Right lobe of liver (tissue), 6 donors: ENCODE data around the gene KCNAB3. TPM values are rescaled to one million over a fixed set of nuclear protein-coding genes. Genes with fewer than 3 reads are reported as not detected.

Experiments
- ATAC-seq, 4 donors: fragments of 200-7000 bp; cut with Tn5 transposase; one replicate each; pipeline ENCODE4 v1.9.1; 2020; ENCODE audit warnings: mild to moderate bottlenecking in 4 of 4, moderate library complexity in 4 of 4
- DNase-seq, 3 donors: peaks; one replicate each; pipeline ENCODE4 v3.0.0-alpha.2; 2020
- H3K27ac ChIP-seq, 3 donors: fragments of 200-600 bp; one replicate each; pipeline ENCODE4 v1.8.0; 2022
- H3K27me3 ChIP-seq, 2 donors: fragments of 200-600 bp; one replicate each; pipeline ENCODE4 v1.8.0; 2022
- H3K36me3 ChIP-seq, 4 donors: fragments of 200-600 bp; sonication (generic) in 1 of 4; one replicate each; pipeline versions ENCODE4 v1.5.1 to v1.8.0; 2017 to 2022; ENCODE audit warnings: control low read depth in 1 of 4
- H3K4me1 ChIP-seq, 4 donors: fragments of 200-600 bp; sonication (generic) in 1 of 4; one replicate each; pipeline versions ENCODE4 v1.5.1 to v1.8.0; 2017 to 2022; ENCODE audit warnings: control low read depth in 1 of 4
- H3K4me3 ChIP-seq, 3 donors: fragments of 200-600 bp; one replicate each; pipeline ENCODE4 v1.8.0; 2022
- H3K9me3 ChIP-seq, 4 donors: fragments of 200-600 bp; sonication (generic) in 1 of 4; one replicate each; pipeline versions ENCODE4 v1.5.1 to v1.8.0; 2017 to 2022; ENCODE audit warnings: control low read depth in 1 of 4
- POLR2A ChIP-seq: fragments of 450-650 bp; IDR thresholded peaks from one replicate; pipeline ENCODE4 v1.6.1; 2017; ENCODE audit warnings: antibody characterized with exemption, mild to moderate bottlenecking
- WGBS: methylation state at CpG from one replicate; pipeline ENCODE4 v1.1.6; 2018; ENCODE audit warnings: low coverage, low lambda C conversion rate; ENCODE audit not compliant: insufficient coverage; ENCODE audit errors: missing lambda C conversion rate; 5-methylcytosine and 5-hydroxymethylcytosine counted together
- intact Hi-C, 2 donors: fragments of 100-400 bp; cut with DNase I; formaldehyde crosslinking; loops; one replicate each; pipeline versions ENCODE4 v1.11.2 to v1.14.1; 2022
- long read RNA-seq: library from polyadenylated mRNA; unstranded; transcript quantifications from one replicate; pipeline ENCODE4 v2.0.0, GENCODE V29; 2019
- total RNA-seq, 6 experiments: library from RNA; depleted of rRNA in 2 of 6; stranded (reverse); fragments of >200 nt in 2 of 6; fragmentation: NEBNext Ultra II Directional in 3 of 6; extraction: Animal tissue kit (Norgen Biotek cat#: 25700) in 3 of 6; gene quantifications; one replicate each; pipeline versions ENCODE4 v1.1.0 to v1.2.4, GENCODE V29; 2016 to 2023
- TF ChIP-seq, protein P1 (sequence below), 4 donors: fragments of 200-600 bp in 3 of 4; fragments of 450-650 bp in 1 of 4; IDR thresholded peaks; one replicate each; pipeline versions ENCODE4 v1.5.1 to v1.8.0; 2016 to 2022; ENCODE audit warnings: antibody characterized with exemption in 4 of 4, mild to moderate bottlenecking in 2 of 4
- donor health status: DM: no; HTN: yes; CAD: no.
- donor health status: DM: no; HTN: no; CAD: no.
- donor health status: DM: no; HTN: no; CAD: no.
- donor health status: DM: no; HTN: yes; CAD: no.
- donor health status: DM: no; HTN: yes; CAD: no.

Gene KCNAB3
- 1 to 10 TPM in 3 of 6 experiments, under 1 TPM in 2, not detected in 1; 0.61 to 2.9 (median 1.0) TPM for total RNA-seq
- long read RNA-seq, partial matches to known transcripts, result 0 of 1 reads
- long read RNA-seq, other reads (novel, unspliced or antisense), result 1 of 1 reads

DNA sequence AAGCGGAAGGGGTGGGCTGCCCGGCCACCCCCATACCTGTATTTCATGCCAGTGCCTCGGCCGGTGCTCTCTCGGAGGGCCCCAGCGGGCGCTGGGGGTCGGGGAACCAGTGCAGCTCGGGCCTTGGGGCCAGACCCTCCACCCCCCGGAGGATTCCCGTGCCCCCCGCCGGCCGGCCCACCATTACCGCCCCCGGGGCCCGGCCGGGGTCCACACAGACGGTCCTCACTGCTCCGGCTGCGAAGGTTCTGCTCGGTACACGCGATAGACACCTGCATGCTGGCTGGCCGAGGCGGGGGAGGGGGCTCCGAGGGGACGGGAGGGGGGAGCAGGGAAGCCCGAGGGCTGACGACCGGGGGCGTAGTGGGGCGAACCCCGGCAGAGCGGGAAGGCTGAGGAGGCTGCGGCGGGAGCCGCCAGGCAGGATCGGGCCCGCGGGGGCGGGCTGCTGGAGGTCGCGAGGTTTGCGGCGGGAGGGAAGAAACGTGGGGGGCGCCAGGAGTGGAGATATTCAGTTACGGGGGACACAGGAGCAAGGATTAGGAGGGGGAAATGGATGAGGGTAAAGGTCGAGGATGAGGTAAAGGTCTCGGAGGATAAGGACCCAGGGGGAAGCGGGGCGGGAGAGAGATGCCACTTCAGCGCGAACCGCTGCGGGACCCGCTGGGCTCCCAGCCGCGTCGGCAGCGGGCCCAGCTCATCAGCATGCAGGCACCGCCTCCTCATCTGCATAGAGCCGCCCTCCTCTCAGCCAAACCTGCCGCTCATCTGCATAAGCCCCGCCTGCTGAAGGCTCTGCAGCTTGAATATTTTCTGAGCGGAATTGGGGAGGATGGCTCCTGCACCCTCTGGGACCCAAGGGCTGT is at the start of gene KCNAB3:
KCNAB3 (minus strand) TSS at position 699 of the 866 bp plus-strand sequence; CDS start at position 278, 421 bp downstream.
- Histone ChIP-seq H3K27ac (no peak within 1 kb of the TSS), H3K4me1 (peaks cover 0 to 5% (median 0%) of the 10 kb centered on the region in 4 donors), H3K27me3 (no peaks in the 10 kb centered on the region), H3K36me3 (no peaks in the 10 kb centered on the region), H3K4me3 (no peak within 1 kb of the TSS), H3K9me3 (no peaks in the 10 kb centered on the region)
- intact Hi-C loops, result no loop called here
- 74% methylated on average over 29 of the region's 67 CpGs for WGBS
- no peak for DNase-seq
- no peak for TF ChIP-seq POLR2A
- TF ChIP-seq, protein P1, sequence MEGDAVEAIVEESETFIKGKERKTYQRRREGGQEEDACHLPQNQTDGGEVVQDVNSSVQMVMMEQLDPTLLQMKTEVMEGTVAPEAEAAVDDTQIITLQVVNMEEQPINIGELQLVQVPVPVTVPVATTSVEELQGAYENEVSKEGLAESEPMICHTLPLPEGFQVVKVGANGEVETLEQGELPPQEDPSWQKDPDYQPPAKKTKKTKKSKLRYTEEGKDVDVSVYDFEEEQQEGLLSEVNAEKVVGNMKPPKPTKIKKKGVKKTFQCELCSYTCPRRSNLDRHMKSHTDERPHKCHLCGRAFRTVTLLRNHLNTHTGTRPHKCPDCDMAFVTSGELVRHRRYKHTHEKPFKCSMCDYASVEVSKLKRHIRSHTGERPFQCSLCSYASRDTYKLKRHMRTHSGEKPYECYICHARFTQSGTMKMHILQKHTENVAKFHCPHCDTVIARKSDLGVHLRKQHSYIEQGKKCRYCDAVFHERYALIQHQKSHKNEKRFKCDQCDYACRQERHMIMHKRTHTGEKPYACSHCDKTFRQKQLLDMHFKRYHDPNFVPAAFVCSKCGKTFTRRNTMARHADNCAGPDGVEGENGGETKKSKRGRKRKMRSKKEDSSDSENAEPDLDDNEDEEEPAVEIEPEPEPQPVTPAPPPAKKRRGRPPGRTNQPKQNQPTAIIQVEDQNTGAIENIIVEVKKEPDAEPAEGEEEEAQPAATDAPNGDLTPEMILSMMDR (IDR thresholded peaks at IDR 0.05), result no peak
- ATAC-seq, result no peak

DNA sequence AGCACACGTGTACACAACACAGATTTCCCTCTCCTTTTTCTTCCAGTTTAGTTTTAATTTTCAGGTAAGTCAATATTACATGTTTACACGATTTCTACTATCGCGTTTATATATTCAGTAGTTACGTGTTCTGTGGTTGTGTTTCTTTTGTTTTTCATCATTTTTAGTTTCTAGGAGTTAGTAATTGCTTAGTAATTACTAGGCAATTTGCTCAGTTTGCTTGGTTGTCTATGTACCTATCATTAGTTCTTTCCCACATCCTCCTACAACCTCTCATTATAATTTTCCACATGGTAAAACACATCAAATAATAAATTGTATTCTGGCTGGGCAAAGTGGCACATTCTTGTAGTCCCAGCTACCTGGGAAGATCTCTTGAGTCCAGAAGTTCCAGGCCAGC is 48.1 kb upstream of the KCNAB3 start:
- intact Hi-C loops, result no loop called here
- 76% methylated on average over 5 of the region's 5 CpGs for WGBS

DNA sequence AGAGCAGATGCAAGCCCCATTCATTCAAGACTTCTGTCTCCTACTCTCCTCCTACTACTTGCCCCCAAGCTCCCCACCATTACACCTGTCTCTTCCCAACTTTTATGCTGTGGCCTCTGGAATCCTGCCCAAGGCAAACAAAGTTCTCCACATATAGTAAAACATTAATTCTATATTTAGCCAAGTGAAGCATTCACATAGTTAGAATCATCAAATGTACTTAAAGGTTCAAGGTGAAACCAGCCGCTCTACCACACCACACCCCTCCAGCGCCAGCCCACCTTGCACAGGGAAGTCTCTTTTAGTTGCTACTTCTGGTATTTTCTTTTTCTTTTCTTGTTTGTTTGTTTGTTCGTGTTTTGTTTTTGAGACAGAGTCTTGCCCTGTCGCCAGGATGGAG is 47.4 kb upstream of the KCNAB3 start:
- DNase-seq (peak in 1 of 3 donors; percentile 31), ATAC-seq (no peak)
- H3K4me1 ChIP-seq, result no peaks in the 10 kb centered on the region
- no peak overlapping the region for H3K27ac ChIP-seq
- H3K9me3 ChIP-seq, result no peaks in the 10 kb centered on the region
- H3K27me3 ChIP-seq, result no peaks in the 10 kb centered on the region
- H3K4me3 ChIP-seq, result no peak overlapping the region
- TF ChIP-seq, protein P1 (IDR thresholded peaks at IDR 0.05), result no peak
- no peak for TF ChIP-seq POLR2A
- intact Hi-C loops, result no loop called here
- H3K36me3 ChIP-seq, result no peaks in the 10 kb centered on the region
- WGBS, result 72% methylated on average over 3 of the region's 4 CpGs

More for the DNA sequence above, 48.1 kb upstream of the KCNAB3 start:
- no peaks in the 10 kb centered on the region for H3K9me3 ChIP-seq
- TF ChIP-seq POLR2A, result no peak
- TF ChIP-seq, protein P1 (IDR thresholded peaks at IDR 0.05), result no peak
- no peak overlapping the region for H3K4me3 ChIP-seq
- H3K4me1 ChIP-seq, result no peaks in the 10 kb centered on the region
- DNase-seq (no peak), ATAC-seq (no peak)
- H3K27ac ChIP-seq, result no peak overlapping the region
- no peaks in the 10 kb centered on the region for H3K27me3 ChIP-seq
- no peaks in the 10 kb centered on the region for H3K36me3 ChIP-seq

DNA sequence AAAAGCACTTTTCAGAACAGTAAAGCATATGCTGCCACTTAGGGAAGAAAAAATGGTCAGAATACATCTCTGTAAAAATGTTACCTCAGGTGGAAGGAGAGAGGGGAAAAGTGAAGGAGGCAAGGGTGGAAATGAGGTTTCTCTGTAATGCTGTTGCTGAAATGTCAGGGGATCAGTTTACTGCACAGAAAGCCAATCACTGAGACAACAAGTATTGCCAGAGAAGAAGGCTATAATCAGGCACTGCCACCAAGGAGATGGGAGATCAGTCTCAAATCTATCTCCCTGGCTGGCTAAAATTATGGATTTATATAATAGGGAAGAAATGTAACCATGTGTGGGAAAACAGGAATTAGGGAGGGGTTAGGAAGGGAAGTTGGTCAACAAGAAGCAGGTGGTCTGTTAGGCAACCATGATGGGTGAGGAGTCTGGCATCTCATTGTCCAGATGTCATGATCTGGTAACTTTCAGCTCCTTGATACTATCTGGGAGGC is 45.0 kb upstream of the KCNAB3 start:
- H3K36me3 ChIP-seq, result no peaks in the 10 kb centered on the region
- no peak for ATAC-seq
- H3K4me3 ChIP-seq, result no peak overlapping the region
- H3K27me3 ChIP-seq, result no peaks in the 10 kb centered on the region
- no peaks in the 10 kb centered on the region for H3K4me1 ChIP-seq
- DNase-seq, result no peak
- no peak overlapping the region for H3K27ac ChIP-seq
- no peaks in the 10 kb centered on the region for H3K9me3 ChIP-seq
- no peak for TF ChIP-seq POLR2A
- TF ChIP-seq, protein P1 (IDR thresholded peaks at IDR 0.05), result no peak
- intact Hi-C loops, result no loop called here
